ENCODE results near the gene FCN3.
A peak's percentile ranks its signal among the peaks of the same experiment; 100 is the strongest.

- TF ChIP-seq TAF1 (IDR thresholded peaks at IDR 0.05; ENCODE audit: borderline replicate concordance, insufficient read depth, low read length) (0 out of 2 replicates have a peak, but pooled peaks have one; percentile 29), POLR2AphosphoS5 (IDR thresholded peaks at IDR 0.05; ENCODE audit: low read depth, low read length) (peak; percentile 66)
These were observed 9.1 kb downstream of the FCN3 start for GRCh38 chr1:27365372-27366112.

Measured in PFSK-1 (cell line).